ENCODE measurements around the gene SULT2B1. TPM values are rescaled to one million over a fixed set of nuclear protein-coding genes. Genes with fewer than 3 reads are reported as not detected.

Gene SULT2B1
- total RNA-seq, 1 donor from 2014 or later, result 1.6 TPM

DNA sequence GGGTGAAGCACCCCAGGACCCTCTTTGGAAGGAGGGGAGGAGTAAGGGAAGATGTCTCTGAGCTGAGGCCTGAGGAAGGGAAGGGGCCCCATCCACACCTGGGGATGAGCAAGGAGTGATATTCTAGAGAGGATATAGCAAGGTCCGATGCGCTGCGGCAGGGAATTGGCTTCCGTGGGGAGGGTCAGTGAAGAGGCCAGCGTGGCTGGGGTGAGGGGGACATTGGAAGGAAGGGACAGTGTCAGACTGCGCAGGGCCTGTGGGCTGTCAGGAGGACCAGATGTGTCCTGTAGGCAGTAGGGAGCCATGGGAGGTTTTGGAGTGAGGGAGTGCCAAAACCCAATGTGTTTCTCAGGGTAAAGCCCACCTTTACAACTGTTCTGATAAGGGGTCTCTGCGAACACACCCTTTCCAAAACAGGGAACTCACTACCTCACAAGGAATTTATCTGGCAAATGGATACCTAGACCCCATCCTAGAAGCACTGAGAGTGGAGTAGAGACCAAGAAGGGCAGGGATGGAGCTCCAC lies 44.0 kb upstream of the SULT2B1 start:
- H3K27me3 Mint-ChIP-seq (ENCODE audit: insufficient read depth, low read depth), result peaks cover 14% of the 10 kb centered on the region

DNA sequence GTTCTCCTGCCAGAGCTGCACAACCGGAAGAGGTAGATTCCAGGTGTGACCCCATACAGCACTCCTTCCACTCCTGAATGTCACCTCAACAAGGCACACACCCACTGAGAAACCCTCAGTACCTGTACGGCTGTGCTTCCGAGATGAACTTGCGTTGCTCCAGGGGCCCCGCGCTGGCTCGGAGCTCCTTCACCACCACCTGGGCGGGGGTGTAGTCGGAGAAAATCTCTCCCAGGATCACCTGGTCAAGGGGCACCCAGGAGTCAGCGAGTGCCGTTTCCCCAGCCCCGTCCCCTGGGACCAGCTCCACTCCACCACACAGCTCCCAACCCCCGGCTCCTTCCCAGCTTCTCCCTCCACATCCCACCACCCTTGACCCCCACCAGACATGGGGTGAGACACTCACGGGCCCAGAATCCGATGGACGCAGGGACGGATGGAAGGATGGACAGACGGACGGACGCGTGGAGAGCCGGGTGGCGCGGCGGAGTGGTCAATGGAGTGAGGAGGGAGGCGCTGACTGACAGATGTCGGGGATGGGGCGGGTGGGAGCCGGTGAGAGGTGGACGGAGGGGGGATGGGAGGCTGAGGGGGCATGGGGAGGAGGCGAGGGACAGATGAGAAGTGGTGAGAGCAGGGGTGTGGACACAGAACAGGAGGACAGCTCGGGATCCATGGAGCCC lies 43.1 kb upstream of the SULT2B1 start:
- H3K27me3 ChIP-seq, result peaks cover 30% of the 10 kb centered on the region
- Mint-ChIP-seq H3K4me1 (peaks cover 21% of the 10 kb centered on the region), H3K27me3 (ENCODE audit: insufficient read depth, low read depth) (peaks cover 13% of the 10 kb centered on the region), H3K9me3 (no peaks in the 10 kb centered on the region), H3K4me3 (no peak overlapping the region), H3K27ac (no peak overlapping the region), H3K36me3 (no peaks in the 10 kb centered on the region)
- H3K9me3 ChIP-seq (ENCODE audit: low read depth), result no peaks in the 10 kb centered on the region
- H3K4me2 ChIP-seq, result no peak overlapping the region
- no peak for TF ChIP-seq EZH2 (IDR thresholded peaks at IDR 0.05)
- TF ChIP-seq, protein P1, sequence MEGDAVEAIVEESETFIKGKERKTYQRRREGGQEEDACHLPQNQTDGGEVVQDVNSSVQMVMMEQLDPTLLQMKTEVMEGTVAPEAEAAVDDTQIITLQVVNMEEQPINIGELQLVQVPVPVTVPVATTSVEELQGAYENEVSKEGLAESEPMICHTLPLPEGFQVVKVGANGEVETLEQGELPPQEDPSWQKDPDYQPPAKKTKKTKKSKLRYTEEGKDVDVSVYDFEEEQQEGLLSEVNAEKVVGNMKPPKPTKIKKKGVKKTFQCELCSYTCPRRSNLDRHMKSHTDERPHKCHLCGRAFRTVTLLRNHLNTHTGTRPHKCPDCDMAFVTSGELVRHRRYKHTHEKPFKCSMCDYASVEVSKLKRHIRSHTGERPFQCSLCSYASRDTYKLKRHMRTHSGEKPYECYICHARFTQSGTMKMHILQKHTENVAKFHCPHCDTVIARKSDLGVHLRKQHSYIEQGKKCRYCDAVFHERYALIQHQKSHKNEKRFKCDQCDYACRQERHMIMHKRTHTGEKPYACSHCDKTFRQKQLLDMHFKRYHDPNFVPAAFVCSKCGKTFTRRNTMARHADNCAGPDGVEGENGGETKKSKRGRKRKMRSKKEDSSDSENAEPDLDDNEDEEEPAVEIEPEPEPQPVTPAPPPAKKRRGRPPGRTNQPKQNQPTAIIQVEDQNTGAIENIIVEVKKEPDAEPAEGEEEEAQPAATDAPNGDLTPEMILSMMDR (IDR thresholded peaks at IDR 0.05), result no peak
- no peak for TF ChIP-seq EZH2phosphoT487 (IDR thresholded peaks at IDR 0.05)
- H3K36me3 ChIP-seq, result no peaks in the 10 kb centered on the region
- H3F3A ChIP-seq (ENCODE audit: low read depth), result peaks cover 29% of the 10 kb centered on the region
- no peak overlapping the region for H3K9ac ChIP-seq
- no peak overlapping the region for H2AFZ ChIP-seq (replicated peaks)
- H4K20me1 ChIP-seq (ENCODE audit: low read depth), result no peaks in the 10 kb centered on the region
- DNase-seq (ENCODE audit: low spot score), result no peak
- H3K79me2 ChIP-seq (ENCODE audit: low read depth), result no peaks in the 10 kb centered on the region
- H3K27ac ChIP-seq, result no peak overlapping the region
- no peaks in the 10 kb centered on the region for H3K4me1 ChIP-seq
- no peak overlapping the region for H3K4me3 ChIP-seq

More for the DNA sequence above, 44.0 kb upstream of the SULT2B1 start:
- H3K4me1 Mint-ChIP-seq, result peaks cover 23% of the 10 kb centered on the region
- H3K9me3 Mint-ChIP-seq, result no peaks in the 10 kb centered on the region
- no peak for DNase-seq (ENCODE audit: low spot score)
- no peak overlapping the region for H3K4me3 ChIP-seq
- no peaks in the 10 kb centered on the region for H3K4me1 ChIP-seq
- H3K9me3 ChIP-seq (ENCODE audit: low read depth), result no peaks in the 10 kb centered on the region
- no peaks in the 10 kb centered on the region for H4K20me1 ChIP-seq (ENCODE audit: low read depth)
- no peak overlapping the region for H3K9ac ChIP-seq
- H3K27ac Mint-ChIP-seq, result peak overlapping the region; percentile 67
- H3K27me3 ChIP-seq, result peaks cover 23% of the 10 kb centered on the region
- no peak overlapping the region for H2AFZ ChIP-seq (replicated peaks)
- H3K79me2 ChIP-seq (ENCODE audit: low read depth), result no peaks in the 10 kb centered on the region
- H3K4me3 Mint-ChIP-seq, result peak overlapping the region; percentile 31
- H3K36me3 Mint-ChIP-seq, result no peaks in the 10 kb centered on the region
- TF ChIP-seq EZH2 (IDR thresholded peaks at IDR 0.05) (no peak), EZH2phosphoT487 (IDR thresholded peaks at IDR 0.05) (no peak)
- TF ChIP-seq, protein P1 (IDR thresholded peaks at IDR 0.05), result no peak
- H3K4me2 ChIP-seq, result no peak overlapping the region
- no peak overlapping the region for H3K27ac ChIP-seq
- no peaks in the 10 kb centered on the region for H3K36me3 ChIP-seq
- peaks cover 24% of the 10 kb centered on the region for H3F3A ChIP-seq (ENCODE audit: low read depth)

DNA sequence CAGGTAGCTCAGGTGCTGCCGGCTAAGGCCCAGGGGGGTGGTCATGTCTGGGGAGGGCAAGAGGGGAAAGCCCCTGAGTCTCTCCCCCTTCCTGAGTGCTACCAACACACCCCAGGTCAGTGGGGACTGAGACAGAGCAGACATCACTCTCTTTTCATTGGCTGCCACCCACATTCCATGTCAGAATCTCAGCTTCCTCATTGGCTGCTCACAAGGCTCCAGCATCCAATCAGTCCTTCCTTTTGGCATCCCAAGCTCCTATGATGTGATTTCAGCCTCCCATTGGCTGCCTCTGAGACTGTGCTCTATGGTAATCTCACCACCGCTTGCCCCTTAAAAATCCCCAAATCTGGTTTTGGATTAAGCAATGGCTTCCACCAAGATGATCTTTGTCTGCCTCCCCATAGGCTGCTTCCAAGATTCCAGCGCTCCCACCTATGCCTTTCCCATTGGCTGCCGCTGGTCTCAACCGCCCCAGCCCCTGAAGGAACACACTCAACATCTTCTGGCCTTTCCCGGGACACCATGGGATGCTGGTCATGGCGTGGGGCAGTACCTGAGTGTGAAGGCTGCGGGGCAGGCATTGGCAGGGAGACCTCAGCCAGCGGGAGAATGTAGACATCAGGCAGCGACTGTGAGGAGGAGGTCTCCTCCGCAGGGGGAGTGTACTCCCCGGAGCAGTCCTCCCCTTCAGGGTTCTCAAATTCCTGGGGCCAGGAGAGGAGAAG lies 42.3 kb upstream of the SULT2B1 start:
- H2AFZ ChIP-seq (replicated peaks), result no peak overlapping the region
- Mint-ChIP-seq H3K36me3 (no peaks in the 10 kb centered on the region), H3K9me3 (no peaks in the 10 kb centered on the region), H3K27ac (no peak overlapping the region), H3K4me3 (peak overlapping the region; percentile 76), H3K4me1 (peaks cover 26% of the 10 kb centered on the region), H3K27me3 (ENCODE audit: insufficient read depth, low read depth) (peaks cover 14% of the 10 kb centered on the region)
- peak; percentile 34 for DNase-seq (ENCODE audit: low spot score)
- H3K27me3 ChIP-seq, result peaks cover 30% of the 10 kb centered on the region
- H3F3A ChIP-seq (ENCODE audit: low read depth), result peaks cover 29% of the 10 kb centered on the region
- H3K4me3 ChIP-seq, result no peak overlapping the region
- peak overlapping the region; percentile 92 for H3K4me2 ChIP-seq
- no peak for TF ChIP-seq EZH2phosphoT487 (IDR thresholded peaks at IDR 0.05)
- TF ChIP-seq, protein P1 (IDR thresholded peaks at IDR 0.05), result no peak
- no peak for TF ChIP-seq EZH2 (IDR thresholded peaks at IDR 0.05)
- H4K20me1 ChIP-seq (ENCODE audit: low read depth), result no peaks in the 10 kb centered on the region
- no peak overlapping the region for H3K9ac ChIP-seq
- no peaks in the 10 kb centered on the region for H3K4me1 ChIP-seq
- no peaks in the 10 kb centered on the region for H3K79me2 ChIP-seq (ENCODE audit: low read depth)
- no peak overlapping the region for H3K27ac ChIP-seq
- H3K36me3 ChIP-seq, result no peaks in the 10 kb centered on the region
- no peaks in the 10 kb centered on the region for H3K9me3 ChIP-seq (ENCODE audit: low read depth)
